Measurements from ENCODE around the gene TMPRSS4. TPM values are rescaled to one million over a fixed set of nuclear protein-coding genes. Genes with fewer than 3 reads are reported as not detected.

TMPRSS4 gene
- total and polyA plus RNA-seq, 2 experiments from 2014 or later = 0.10 to 0.58 TPM

DNA sequence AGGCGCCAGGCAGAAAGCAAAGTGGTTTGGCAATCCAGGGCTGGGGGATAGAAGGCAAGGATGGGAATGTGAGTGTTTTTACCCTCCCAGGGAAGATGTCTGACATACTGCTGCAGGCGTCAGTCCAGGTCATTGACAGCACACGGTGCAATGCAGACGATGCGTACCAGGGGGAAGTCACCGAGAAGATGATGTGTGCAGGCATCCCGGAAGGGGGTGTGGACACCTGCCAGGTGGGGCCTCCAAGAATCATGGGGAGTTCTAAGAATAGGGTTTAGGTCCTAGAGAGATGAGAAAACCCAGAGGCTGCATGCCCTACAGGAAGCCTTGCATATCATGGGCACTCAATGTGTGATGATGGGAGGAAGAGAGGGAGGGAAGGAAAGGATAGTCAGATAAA is 38.2 kb downstream of the TMPRSS4 start (continued):
- TF ChIP-seq, protein P1, sequence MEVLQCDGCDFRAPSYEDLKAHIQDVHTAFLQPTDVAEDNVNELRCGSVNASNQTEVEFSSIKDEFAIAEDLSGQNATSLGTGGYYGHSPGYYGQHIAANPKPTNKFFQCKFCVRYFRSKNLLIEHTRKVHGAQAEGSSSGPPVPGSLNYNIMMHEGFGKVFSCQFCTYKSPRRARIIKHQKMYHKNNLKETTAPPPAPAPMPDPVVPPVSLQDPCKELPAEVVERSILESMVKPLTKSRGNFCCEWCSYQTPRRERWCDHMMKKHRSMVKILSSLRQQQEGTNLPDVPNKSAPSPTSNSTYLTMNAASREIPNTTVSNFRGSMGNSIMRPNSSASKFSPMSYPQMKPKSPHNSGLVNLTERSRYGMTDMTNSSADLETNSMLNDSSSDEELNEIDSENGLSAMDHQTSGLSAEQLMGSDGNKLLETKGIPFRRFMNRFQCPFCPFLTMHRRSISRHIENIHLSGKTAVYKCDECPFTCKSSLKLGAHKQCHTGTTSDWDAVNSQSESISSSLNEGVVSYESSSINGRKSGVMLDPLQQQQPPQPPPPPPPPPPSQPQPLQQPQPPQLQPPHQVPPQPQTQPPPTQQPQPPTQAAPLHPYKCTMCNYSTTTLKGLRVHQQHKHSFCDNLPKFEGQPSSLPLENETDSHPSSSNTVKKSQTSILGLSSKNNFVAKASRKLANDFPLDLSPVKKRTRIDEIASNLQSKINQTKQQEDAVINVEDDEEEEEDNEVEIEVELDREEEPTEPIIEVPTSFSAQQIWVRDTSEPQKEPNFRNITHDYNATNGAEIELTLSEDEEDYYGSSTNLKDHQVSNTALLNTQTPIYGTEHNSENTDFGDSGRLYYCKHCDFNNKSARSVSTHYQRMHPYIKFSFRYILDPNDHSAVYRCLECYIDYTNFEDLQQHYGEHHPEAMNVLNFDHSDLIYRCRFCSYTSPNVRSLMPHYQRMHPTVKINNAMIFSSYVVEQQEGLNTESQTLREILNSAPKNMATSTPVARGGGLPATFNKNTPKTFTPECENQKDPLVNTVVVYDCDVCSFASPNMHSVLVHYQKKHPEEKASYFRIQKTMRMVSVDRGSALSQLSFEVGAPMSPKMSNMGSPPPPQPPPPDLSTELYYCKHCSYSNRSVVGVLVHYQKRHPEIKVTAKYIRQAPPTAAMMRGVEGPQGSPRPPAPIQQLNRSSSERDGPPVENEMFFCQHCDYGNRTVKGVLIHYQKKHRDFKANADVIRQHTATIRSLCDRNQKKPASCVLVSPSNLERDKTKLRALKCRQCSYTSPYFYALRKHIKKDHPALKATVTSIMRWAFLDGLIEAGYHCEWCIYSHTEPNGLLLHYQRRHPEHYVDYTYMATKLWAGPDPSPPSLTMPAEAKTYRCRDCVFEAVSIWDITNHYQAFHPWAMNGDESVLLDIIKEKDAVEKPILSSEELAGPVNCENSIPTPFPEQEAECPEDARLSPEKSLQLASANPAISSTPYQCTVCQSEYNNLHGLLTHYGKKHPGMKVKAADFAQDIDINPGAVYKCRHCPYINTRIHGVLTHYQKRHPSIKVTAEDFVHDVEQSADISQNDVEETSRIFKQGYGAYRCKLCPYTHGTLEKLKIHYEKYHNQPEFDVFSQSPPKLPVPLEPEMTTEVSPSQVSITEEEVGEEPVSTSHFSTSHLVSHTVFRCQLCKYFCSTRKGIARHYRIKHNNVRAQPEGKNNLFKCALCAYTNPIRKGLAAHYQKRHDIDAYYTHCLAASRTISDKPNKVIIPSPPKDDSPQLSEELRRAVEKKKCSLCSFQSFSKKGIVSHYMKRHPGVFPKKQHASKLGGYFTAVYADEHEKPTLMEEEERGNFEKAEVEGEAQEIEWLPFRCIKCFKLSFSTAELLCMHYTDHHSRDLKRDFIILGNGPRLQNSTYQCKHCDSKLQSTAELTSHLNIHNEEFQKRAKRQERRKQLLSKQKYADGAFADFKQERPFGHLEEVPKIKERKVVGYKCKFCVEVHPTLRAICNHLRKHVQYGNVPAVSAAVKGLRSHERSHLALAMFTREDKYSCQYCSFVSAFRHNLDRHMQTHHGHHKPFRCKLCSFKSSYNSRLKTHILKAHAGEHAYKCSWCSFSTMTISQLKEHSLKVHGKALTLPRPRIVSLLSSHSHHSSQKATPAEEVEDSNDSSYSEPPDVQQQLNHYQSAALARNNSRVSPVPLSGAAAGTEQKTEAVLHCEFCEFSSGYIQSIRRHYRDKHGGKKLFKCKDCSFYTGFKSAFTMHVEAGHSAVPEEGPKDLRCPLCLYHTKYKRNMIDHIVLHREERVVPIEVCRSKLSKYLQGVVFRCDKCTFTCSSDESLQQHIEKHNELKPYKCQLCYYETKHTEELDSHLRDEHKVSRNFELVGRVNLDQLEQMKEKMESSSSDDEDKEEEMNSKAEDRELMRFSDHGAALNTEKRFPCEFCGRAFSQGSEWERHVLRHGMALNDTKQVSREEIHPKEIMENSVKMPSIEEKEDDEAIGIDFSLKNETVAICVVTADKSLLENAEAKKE (CRISPR knock-in tag; IDR thresholded peaks at IDR 0.05) = no peak

DNA sequence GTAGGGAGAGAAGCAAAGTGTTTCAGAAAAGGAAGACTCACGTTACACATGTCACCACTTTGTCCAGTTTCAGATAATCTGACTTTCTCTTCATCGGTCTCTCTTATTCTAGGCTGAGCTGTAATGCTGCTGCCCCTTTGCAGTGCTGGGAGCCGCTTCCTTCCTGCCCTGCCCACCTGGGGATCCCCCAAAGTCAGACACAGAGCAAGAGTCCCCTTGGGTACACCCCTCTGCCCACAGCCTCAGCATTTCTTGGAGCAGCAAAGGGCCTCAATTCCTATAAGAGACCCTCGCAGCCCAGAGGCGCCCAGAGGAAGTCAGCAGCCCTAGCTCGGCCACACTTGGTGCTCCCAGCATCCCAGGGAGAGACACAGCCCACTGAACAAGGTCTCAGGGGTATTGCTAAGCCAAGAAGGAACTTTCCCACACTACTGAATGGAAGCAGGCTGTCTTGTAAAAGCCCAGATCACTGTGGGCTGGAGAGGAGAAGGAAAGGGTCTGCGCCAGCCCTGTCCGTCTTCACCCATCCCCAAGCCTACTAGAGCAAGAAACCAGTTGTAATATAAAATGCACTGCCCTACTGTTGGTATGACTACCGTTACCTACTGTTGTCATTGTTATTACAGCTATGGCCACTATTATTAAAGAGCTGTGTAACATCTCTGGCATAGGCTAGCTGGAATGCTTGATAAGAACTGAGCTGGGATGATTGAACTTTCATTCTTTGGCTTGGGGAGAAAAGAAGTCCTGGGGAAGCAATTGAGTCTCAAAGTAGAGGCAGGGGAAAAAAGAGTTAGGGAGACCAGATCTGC is 41.1 kb downstream of the TMPRSS4 start:
- Histone ChIP-seq H3K4me1 (ENCODE audit: insufficient read depth) (peaks cover 14% of the 10 kb centered on the region; the same call in 1 of the 2 replicates), H4K20me1 (replicated peaks; ENCODE audit: insufficient read depth) (no peaks in the 10 kb centered on the region), H3K4me3 (no peak overlapping the region), H3K79me2 (replicated peaks; ENCODE audit: insufficient read depth) (no peaks in the 10 kb centered on the region), H3K27me3 (ENCODE audit: insufficient read depth) (no peaks in the 10 kb centered on the region), H3K4me2 (no peak overlapping the region), H3K36me3 (ENCODE audit: insufficient read depth) (no peaks in the 10 kb centered on the region), H2AFZ (no peak overlapping the region), H3K27ac (ENCODE audit: low read depth) (no peak overlapping the region), H3K9me2 (ENCODE audit: insufficient read depth) (no peaks in the 10 kb centered on the region), H3F3A (replicated peaks; ENCODE audit: low read depth) (no peaks in the 10 kb centered on the region)
- Mint-ChIP-seq H3K4me1 (peaks cover 13% of the 10 kb centered on the region), H3K27me3 (ENCODE audit: insufficient read depth, low read depth, poor library complexity) (peaks cover 5% of the 10 kb centered on the region), H3K9me3 (no peaks in the 10 kb centered on the region), H3K36me3 (ENCODE audit: low read depth) (no peaks in the 10 kb centered on the region), H3K4me3 (no peak overlapping the region), H3K27ac (no peak overlapping the region)
- DNase-seq (ENCODE audit: low spot score) (no peak), ATAC-seq (peak; percentile 34; the same call in 2 of the 3 replicates)
- TF ChIP-seq, protein P2, sequence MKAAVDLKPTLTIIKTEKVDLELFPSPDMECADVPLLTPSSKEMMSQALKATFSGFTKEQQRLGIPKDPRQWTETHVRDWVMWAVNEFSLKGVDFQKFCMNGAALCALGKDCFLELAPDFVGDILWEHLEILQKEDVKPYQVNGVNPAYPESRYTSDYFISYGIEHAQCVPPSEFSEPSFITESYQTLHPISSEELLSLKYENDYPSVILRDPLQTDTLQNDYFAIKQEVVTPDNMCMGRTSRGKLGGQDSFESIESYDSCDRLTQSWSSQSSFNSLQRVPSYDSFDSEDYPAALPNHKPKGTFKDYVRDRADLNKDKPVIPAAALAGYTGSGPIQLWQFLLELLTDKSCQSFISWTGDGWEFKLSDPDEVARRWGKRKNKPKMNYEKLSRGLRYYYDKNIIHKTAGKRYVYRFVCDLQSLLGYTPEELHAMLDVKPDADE (IDR thresholded peaks at IDR 0.05) = no peak
- TF ChIP-seq, protein P1 (CRISPR knock-in tag; IDR thresholded peaks at IDR 0.05) = no peak
